ENCODE results near the gene NUDT17. TPM values are rescaled to one million over a fixed set of nuclear protein-coding genes. Genes with fewer than 3 reads are reported as not detected.

The NUDT17 gene
- total and polyA plus RNA-seq, 9 of the 15 experiments (the other 6 are each of a cell fraction or from before 2014, with no cell fraction given): 2.1 to 10.0 (median 6.1) TPM

DNA sequence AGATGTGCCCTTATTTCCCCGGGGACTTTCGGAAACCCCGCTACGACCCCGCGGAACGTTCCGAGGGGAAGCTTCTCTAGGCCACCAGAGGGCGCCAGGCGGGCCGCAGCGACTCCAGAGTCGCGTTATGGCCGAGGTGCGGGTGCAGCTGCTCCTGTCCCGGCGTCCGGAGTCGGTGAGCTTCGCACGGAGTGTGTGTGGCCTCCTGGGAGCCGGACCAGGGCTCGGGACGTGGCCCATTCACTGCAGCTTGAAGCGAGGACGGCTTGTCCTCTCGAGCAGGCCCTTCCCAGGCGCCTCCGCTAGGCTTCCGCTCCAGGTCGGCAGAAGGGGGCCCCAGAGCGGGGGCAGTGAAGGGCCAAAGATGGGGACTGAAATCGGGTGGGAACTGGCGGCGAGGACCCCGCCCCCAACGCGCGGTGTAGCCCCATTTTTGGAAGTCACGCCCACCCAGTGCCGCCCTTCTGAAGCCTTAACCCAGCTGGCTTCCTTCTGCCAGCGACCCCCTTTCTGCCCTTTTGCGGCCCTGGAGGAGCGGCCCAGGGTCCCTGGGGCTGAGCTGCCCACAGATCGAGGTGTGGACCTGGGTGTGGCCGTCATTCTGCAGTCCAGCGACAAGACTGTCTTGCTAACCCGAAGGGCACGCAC is at the start of gene NUDT17 (continued):
- TF ChIP-seq ZNF311 (CRISPR knock-in tag; IDR thresholded peaks at IDR 0.05): no peak
- no peak for TF ChIP-seq GATA2 (CRISPR knock-in tag; IDR thresholded peaks at IDR 0.05)
- TF ChIP-seq JUND (IDR thresholded peaks at IDR 0.05; ENCODE audit: borderline replicate concordance, low read depth, low read length): 0 out of 2 replicates have a peak, but pooled peaks have one; percentile 12
- peak; percentile 12; the same call in 1 of the 3 replicates for TF ChIP-seq JUND (tag; IDR thresholded peaks at IDR 0.05; ENCODE audit: borderline replicate concordance, low read depth, low read length)
- TF ChIP-seq RBM22 (IDR thresholded peaks at IDR 0.05; ENCODE audit: low read depth, low read length, poor library complexity, severe bottlenecking): peak; percentile 86
- peak; percentile 48 for TF ChIP-seq EGR1 (conservative IDR thresholded peaks at IDR 0.05)
- TF ChIP-seq ZNF212 (CRISPR knock-in tag; IDR thresholded peaks at IDR 0.05): 0 out of 2 replicates have a peak, but pooled peaks have one; percentile 33
- no peak for TF ChIP-seq CBFA2T3 (IDR thresholded peaks at IDR 0.05)
- TF ChIP-seq, protein P1, sequence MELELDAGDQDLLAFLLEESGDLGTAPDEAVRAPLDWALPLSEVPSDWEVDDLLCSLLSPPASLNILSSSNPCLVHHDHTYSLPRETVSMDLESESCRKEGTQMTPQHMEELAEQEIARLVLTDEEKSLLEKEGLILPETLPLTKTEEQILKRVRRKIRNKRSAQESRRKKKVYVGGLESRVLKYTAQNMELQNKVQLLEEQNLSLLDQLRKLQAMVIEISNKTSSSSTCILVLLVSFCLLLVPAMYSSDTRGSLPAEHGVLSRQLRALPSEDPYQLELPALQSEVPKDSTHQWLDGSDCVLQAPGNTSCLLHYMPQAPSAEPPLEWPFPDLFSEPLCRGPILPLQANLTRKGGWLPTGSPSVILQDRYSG (tag; conservative IDR thresholded peaks at IDR 0.05; ENCODE audit: low read depth): no peak; the same call in 1 of the 2 replicates
- TF ChIP-seq NRF1 (conservative IDR thresholded peaks at IDR 0.05 in 1 of 2, IDR thresholded peaks at IDR 0.05 in 1 of 2): peak; percentile 41 to 47; a peak in 3 of 4 replicates
- TF ChIP-seq ZNF217 (CRISPR knock-in tag; IDR thresholded peaks at IDR 0.05): no peak
- no peak for TF ChIP-seq SIX5 (IDR thresholded peaks at IDR 0.05; ENCODE audit: borderline replicate concordance in 1 of 2, insufficient read depth in 1 of 2, low read depth in 1 of 2, low read length in 2 of 2)
- no peak for TF ChIP-seq ZNF324 (CRISPR knock-in tag; IDR thresholded peaks at IDR 0.05)
- TF ChIP-seq, protein P2, sequence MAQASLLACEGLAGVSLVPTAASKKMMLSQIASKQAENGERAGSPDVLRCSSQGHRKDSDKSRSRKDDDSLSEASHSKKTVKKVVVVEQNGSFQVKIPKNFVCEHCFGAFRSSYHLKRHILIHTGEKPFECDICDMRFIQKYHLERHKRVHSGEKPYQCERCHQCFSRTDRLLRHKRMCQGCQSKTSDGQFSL (CRISPR knock-in tag; IDR thresholded peaks at IDR 0.05): no peak
- TF ChIP-seq, protein P2 (tag; IDR thresholded peaks at IDR 0.05): no peak
- peak; percentile 75 for TF ChIP-seq HMGN3 (IDR thresholded peaks at IDR 0.05; ENCODE audit: borderline replicate concordance, extremely low read depth, insufficient read length, low read depth, low read length)
- TF ChIP-seq, protein P3, sequence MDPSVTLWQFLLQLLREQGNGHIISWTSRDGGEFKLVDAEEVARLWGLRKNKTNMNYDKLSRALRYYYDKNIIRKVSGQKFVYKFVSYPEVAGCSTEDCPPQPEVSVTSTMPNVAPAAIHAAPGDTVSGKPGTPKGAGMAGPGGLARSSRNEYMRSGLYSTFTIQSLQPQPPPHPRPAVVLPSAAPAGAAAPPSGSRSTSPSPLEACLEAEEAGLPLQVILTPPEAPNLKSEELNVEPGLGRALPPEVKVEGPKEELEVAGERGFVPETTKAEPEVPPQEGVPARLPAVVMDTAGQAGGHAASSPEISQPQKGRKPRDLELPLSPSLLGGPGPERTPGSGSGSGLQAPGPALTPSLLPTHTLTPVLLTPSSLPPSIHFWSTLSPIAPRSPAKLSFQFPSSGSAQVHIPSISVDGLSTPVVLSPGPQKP (CRISPR knock-in tag; IDR thresholded peaks at IDR 0.05): no peak
- TF ChIP-seq, protein P4, sequence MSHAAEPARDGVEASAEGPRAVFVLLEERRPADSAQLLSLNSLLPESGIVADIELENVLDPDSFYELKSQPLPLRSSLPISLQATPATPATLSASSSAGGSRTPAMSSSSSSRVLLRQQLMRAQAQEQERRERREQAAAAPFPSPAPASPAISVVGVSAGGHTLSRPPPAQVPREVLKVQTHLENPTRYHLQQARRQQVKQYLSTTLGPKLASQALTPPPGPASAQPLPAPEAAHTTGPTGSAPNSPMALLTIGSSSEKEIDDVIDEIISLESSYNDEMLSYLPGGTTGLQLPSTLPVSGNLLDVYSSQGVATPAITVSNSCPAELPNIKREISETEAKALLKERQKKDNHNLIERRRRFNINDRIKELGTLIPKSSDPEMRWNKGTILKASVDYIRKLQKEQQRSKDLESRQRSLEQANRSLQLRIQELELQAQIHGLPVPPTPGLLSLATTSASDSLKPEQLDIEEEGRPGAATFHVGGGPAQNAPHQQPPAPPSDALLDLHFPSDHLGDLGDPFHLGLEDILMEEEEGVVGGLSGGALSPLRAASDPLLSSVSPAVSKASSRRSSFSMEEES (CRISPR knock-in tag; IDR thresholded peaks at IDR 0.05): no peak
- peak; percentile 64 for TF ChIP-seq SMAD4 (CRISPR knock-in tag; conservative IDR thresholded peaks at IDR 0.05)
- no peak for TF ChIP-seq ZNF584 (CRISPR knock-in tag; IDR thresholded peaks at IDR 0.05; ENCODE audit: low read depth)
- TF ChIP-seq, protein P5, sequence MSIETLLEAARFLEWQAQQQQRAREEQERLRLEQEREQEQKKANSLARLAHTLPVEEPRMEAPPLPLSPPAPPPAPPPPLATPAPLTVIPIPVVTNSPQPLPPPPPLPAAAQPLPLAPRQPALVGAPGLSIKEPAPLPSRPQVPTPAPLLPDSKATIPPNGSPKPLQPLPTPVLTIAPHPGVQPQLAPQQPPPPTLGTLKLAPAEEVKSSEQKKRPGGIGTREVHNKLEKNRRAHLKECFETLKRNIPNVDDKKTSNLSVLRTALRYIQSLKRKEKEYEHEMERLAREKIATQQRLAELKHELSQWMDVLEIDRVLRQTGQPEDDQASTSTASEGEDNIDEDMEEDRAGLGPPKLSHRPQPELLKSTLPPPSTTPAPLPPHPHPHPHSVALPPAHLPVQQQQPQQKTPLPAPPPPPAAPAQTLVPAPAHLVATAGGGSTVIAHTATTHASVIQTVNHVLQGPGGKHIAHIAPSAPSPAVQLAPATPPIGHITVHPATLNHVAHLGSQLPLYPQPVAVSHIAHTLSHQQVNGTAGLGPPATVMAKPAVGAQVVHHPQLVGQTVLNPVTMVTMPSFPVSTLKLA (conservative IDR thresholded peaks at IDR 0.05): peak; percentile 37 to 39; a peak in 1 of 4 replicates
